Inferior parietal cortex (tissue), 1 donor: ENCODE data around the gene ZMIZ1.
"Not testable (repeated sequence)": the region's sequence is repeated elsewhere in the genome, so short reads cannot be mapped to it uniquely, and the experiment has no call there.

Source experiments
- DNase-seq: peaks from one replicate; pipeline ENCODE4 v3.0.0-alpha.2; 2016; ENCODE audit errors: extremely low spot score

Gene ZMIZ1

DNA sequence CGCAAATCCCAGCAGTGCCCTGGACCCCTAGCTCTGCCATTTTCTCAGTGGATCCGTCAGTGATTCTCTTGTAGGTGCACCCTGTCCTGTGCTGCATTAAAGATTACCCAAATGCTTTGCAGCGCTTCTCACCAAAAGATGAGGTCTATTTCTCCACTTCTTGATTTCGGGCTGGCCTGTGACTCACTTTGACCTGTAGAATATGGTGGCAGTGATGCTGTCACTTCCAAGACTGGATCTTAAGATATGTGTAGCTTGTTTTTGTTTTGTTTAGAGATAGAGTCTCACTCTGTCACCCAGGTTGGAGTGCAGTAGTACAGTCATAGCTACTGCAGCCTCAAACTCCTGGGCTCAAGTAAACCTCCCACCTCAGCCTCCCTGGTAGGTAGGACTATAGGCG lies 37.0 kb upstream of the ZMIZ1 start:
- no peak for DNase-seq

DNA sequence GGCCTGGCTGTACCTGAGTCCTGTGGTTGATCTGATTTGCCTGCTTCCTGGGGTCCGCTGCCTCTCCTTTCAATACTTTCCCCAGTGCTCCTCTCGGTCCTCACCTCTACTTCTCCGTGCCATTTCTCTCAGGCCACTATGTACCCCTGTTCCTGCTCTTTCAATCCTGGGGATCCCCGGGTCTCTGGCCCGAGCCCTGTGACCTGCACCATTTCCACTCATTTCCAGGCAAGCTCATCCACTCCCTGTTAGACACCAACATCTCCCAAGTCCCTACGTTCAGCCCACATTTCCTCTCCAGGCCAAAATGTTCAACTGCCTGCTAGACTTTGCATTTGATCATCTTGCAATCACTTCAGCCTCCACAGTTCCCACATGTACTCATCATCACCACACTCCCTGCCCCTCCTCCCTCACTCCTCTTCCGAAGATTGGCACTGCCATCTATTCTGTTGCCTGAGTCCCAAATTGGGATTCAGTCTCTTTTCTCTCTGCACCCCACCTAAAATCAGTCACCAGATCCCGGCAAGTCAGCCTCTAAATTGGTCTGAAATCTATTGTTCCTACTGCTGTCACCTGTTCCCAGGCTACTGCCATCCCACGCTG lies 34.4 kb upstream of the ZMIZ1 start:
- DNase-seq = no peak

DNA sequence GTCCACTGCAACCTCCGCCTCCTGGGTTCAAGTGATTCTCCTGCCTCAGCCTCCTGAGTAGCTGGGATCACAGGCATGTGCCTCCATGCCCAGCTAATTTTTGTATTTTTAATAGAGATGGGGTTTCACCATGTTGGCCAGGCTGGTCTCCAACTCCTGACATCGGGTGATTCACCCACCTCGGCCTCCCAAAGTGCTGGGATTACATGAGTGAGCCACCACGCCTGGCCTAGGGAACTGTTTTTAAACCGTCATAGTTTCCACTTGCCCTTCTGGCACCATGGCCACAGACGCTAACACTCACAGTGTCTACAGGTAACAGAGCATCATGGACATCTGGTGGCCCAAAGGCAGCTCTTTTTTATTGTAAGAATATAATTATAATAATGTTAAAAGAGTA lies 32.4 kb upstream of the ZMIZ1 start:
- DNase-seq = not testable (repeated sequence)

DNA sequence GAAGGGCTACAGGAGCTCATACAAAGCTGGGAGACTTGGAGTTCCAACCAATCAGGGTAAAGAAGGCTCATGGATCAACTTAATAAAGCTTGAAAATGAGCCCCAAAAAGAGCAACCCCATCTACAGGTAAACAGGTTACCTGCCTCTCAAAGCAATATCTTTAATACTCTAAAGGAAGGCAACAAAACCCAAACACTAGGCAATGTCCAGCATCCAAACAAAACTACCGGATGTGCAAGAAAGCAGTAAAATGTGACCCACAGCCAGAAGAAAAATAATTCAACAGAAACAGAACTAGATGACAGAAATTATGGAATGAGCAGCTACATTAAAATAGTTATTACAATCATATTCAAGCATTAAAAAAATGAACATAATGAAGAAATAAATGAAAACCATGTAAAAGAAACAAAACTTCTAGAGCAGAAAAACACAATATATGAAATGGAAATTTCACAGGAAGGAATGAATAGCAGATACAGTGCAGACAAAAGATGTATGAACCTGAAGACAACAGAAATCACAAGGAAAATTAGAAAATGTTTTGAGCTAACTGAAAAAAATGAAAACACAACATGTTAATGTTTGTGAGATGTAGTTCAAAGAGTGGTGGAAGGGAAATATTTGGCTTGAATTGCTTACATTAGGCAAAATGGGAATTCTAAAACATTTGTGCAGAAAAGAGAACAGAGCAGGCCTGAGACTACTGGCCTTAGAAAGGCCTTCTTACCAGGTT lies 30.5 kb upstream of the ZMIZ1 start:
- no peak for DNase-seq

DNA sequence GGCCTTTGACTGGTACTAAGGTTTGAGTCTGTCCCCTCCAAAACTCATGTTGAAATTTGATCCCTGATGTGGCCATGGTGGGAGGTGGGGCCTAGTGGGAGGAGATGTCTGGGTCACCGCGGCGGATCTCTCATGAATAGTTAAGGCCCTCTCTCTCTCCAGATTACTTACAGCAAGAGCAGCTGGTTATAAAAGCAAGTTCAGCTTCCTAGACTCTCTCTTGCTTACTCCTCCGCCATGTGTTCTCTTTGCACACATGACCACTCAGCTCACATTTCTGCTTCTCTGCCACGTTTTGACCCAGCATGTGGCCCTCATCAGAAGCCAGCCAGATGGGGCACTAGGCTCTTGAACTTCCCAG lies 29.9 kb upstream of the ZMIZ1 start:
- no peak for DNase-seq

DNA sequence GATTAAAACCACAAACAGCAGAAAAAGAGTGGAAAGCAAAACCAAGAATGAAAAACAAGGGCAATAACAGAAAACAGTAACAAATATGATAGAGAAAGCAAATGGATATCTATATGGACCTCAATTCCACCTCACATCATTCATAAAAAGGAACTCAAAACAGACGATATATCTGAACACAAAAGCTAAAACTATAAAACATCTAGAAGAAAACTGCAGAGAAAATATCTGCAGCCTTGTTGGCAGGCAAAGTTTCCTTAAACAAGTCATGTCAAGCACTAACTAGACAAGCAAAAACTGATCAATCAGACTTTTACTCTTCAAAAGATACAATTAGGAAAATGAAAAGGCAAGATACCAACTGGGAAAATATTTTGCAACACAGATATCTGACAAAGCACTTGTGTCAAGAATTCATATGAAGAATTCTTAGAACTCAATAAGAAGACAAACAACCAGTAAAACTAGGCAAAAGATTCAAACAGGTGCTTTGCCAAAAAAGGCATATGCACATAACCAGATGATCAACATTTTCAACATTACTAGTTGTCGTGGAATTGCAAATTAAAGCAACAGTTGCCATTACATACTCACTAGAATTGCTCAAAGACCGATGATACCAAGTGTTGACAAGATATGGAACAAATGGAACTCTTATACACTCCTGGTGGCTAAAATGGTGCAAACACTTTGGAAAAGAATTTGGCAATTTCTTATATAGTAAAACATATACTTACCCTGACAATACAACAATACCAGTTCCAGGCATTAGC lies 25.9 kb upstream of the ZMIZ1 start:
- no peak for DNase-seq

DNA sequence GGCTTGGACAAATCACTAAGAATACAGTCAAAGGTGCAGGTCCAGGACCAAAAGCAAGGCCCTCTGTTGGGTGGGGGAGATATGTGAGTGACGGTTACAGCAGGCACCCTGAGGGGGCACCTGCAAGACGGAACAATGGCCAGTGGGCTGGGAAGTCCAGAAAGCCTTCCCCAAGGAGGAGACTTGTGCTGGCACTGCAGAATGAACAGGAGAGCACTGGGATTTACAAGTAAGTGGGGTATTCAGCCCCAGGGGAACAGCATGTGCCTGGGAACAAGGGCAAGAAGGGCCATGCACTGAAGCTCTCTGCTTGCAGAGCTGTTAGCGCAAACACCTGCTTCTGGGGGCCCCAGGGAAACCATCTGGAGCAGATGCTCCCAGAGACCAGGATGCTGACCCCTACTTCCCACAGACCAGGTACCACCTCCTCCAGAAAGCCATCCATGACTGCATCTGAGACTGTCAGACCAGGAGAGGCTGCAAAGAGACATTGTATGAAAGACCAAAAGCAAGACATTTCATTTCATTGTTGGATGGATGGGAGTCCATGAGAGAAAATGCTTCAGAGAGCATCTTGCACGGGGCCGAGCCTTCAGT lies 24.6 kb upstream of the ZMIZ1 start:
- no peak for DNase-seq

DNA sequence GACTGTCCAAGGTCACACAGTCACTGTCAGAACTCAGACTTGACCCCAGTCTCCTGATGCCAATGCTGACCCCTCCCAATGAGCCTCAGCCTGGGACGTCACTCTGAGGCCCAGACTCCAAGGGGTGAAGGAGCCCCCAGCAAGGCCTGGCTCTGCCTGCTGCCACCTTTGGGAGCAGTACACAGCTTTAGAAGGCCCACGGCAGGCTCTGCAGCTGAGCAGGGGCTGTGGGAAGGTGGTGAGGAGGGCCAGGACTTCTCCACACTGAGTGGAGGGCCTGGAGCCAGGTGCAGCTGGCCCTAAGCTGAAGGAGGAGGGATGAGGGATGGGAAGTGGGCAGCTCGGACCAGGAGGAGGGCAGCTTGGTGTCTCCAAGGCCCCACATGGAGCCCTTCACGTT lies 23.9 kb upstream of the ZMIZ1 start:
- DNase-seq = no peak

DNA sequence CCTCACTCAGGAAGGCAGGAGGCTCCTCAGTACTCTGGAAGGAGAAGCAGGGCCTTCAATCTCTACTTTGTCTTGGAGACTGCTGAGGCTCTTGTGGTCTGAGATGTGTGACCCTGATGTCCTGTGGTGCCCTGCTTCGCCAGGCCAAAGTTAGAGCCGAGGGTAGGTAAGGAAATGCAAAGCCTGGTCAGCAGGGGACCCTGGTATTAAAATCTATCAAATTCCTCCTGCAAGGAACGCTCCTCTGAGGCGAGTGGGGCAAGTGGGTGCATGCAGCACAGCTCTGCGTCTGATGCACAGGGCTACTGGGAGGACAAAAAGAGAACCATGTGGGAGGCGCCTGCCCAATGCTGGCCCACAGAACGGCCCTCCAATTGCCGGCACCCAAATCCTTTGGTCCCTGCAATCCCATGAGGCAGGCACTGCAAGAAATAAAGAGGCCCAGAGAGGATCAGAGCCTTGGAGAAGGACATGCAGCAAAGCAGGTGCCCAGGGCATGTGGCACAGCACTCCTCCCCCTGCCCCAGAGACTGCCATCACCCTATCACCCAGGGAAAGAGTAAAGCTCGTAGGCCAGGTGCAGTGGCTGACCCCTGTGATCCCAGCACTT lies 23.1 kb upstream of the ZMIZ1 start:
- no peak for DNase-seq

DNA sequence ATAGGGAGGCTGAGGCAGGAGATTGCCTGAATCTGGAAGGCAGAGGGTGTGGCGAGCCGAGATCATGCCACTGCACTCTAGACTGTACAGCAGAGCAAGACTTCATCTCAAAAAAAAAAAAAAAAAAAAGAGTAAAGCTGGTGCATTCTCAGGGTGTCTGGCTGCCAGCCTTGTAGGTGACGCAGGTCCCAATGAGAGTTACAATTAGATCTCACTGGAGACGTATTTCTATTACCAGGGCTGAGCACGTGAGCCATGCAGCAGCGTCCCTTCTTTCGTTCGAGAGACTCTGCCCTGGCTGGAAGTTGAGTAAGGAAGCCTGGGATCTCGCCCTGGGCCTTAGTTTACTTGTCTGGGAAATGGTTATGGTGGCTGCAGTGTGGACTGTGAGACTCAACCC lies 22.4 kb upstream of the ZMIZ1 start:
- DNase-seq = no peak

DNA sequence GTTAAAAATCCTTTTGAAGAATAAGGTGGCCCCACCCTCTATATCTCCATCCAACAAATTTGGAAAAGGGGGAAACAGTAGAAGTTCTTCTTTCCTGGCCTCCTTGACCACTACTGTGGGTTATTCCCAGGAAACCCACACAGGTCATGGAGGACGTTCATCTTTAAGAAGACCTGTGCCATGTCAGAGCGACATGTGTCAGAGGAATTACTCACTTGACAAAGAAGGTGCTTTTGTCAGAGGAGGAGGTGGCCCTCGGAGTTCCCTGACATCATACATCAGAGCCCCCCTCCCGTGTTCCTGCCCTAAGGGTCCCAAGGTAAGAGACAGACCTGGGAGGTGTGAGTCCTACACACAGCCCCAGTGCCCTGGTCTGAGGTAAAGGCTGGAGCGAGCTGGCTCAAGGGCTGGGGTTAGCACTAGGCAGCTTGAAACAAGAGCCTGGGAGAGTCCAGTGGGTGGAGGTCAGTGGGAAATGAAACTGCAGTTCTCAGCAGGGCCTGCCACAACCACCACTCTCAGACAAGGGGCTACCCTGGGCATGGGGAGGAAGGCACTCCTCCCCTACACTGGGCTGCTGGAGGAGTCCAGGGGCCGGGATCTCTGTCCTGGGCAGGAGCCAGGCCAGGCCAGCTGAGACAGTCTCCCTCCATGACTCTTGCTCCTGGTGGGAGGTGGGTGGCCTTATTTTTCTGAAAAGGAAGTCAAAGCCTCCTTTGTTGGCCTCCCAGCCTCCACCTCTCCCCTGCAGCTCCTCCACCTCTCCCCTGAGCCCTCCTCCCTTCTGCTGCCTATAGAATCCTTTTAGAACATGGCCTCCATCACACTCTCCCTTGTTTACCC lies 21.8 kb upstream of the ZMIZ1 start:
- DNase-seq = no peak

DNA sequence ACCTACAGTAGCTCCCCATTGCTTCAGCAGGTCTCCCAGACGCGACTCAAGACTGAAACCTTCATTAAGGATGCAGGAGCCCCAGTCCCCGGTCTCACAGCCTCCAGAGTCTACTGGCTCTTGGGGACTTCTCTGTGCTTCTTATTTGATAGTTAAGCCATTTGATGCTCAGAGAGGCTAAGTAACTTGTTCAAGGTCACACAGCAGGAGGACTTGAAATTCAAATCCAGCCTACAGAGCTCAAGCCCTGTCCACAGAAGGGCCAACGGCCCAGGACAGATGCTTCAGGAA lies 21.2 kb upstream of the ZMIZ1 start:
- no peak for DNase-seq

DNA sequence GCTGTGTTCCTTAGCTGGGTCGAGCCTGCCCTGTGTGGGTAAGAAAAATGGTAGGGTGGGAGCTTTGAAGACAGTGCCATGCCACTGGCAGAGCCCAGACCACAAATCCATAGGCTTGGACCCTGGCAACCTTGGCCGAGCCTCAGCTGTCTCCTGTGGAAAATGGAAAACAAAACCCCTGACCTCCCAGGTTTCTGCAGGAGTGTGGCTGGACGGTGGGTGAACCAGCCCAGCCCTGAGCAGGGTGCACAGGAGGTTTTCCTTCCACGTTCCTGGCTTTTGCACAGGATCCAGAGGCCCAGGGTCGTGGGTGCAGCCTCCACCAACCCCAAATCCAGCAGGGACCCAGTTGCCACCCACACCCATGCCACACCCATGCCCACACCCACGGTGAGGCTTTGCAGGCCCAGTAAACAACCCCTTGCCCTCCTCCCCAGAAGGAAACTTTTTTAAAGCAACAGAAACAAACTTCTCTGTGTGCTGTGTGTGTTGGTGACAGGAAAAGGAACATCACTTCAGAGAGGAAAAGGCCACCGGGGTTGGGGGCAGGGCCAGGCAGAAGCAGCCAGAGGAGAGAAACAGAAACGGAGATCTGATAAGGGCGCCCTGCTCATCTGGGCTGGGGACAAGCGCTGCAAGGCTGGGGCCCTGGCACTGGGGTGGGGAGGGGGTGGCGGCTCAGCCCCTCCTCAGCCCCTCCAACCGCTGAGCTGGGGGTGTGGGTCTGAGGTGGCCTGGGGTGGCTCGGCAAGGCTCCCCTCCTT lies 20.7 kb upstream of the ZMIZ1 start:
- no peak for DNase-seq

DNA sequence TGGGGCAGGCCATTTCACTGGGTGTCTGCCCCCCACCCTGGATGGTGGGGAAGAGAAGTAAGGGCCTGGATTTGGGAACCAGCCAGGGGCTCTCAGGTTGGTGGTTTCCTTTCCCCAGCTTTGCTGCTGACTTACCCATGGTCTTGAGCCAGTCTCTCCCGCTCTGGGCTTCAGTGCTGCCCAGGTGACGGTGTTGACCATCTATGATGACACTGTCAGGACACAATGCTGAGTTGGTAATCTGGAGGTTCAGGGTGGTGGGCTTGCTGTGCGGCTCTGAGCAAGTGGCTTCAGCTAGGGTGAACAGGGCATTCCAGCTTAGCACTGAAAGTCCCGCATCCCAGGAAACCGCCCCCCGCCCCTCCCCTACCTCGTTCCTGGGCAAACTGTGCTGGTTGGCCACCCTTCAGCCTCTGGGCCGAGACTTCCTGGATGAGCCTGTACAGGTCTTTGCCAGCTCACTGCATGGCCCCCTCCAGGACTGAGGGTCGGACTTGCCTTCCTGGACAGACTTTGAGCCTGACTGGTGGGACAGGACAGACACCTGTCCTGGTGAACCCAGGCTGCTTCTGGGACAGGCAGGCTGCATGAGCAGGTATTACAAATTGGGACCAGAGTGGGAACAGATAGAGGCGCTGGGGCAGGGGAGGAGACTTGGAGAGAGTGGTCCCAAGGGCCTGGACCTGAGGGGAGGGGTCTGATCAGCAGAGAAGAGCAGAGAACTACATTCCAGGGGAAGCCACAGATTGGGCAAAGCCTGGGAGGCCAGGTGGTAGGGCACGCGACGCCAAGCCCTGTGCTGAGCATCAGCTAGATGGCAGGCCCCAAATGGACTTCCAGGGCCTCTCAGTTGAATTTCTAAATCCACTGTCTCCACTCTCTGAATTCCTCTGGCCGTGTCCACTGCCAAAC lies 19.9 kb upstream of the ZMIZ1 start:
- no peak for DNase-seq

DNA sequence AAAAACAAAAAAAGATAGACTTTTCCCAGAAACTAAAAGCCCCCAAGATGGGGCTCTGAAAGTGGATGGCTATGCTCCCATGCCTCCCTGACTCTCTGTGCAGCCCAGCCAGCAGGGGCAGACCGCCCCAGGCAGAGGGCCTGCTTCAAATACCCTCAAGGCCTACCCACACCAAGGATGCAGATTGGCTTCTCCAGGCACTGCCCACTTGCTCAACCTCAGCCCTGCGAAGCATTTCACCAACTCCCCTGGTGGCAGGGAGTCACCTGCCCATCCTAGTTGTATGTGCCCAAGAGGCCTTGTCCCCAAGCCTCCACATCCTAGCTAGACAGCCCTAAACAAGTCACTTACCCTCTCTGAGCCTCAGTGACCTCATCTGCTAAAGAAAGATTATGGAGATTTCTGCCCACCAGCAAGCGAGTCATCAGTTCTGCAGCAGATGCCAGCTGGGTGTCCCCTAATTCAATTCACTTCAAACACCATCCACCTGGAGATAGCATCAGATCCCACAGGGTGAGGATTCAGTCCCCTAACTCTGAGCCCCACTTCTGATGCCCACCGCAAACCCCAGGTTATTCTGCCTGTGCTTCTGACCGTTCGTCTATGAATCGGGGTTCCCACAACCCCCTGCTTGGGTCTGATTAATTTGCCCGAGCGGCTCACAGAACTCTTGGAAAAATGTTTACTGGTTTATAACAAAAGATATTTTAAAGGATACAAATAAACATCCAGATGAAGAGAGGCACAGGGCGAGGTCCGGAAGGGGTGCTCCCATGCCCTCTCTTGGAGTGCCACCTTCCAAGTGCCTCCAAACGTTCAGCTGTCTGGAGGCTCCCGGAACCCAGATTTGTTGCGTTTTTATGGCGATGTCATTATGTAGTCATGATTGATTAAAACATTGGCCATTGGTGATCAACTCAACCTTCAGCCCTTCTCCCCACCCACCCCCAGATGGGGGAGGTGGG lies 18.6 kb upstream of the ZMIZ1 start:
- DNase-seq = no peak

DNA sequence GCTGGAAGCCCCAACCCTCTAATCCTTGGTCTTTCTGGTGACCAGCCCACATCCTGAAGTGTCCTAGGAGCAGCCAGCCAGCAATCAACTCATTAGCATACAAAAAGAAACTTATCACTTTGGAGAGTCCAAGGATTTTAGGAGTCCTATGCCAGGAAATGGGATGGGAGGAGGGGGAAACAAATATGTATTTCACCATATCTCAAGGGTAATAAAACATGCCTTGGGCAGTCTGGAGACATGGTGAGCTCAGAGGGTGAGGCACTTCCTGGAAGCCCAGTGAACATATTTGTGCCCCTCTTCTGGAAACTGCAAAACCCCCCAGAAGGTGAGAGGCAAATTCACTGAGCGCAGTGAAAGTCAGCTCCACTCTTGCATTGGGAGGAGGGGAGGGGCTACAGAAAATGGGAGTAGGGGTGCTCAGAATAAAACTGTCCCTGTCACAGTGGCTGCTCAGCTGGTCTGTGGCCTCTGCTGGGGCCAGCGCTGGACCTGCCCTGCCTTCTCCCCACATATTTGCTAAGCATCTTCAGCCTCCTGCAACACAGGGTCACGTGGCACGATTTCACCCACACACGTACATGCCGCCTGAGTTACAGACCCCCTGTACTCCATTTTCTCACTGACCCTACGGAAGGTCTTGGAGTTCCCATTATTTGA lies 17.7 kb upstream of the ZMIZ1 start:
- DNase-seq = no peak

DNA sequence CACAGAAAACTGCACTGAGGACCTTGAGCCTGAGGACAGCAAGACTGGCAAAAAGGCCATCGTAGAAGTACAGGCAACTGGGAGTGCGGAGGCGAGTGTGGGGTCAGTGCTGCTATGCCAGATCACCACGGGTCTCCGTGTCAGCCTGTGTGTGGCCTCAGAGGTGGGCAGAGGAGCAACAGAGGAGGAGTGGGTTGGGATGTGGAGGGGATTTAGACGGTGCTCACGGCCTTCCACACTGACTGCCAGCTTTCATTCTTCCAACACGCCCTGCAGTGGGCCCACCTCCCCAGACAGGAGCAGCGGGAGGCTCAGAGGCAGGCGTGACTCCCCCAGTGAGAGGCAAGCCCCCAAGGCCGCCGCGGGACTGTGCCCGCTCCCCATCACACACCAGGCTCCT lies 17.0 kb upstream of the ZMIZ1 start:
- DNase-seq = no peak
